GM18858 (cell line): ENCODE results near the gene CD40LG.

ENCODE experiments used
- ATAC-seq: cut with Tn5 transposase; IDR thresholded peaks from one replicate; pipeline ENCODE4 v1.9.1; 2021; ENCODE audit not compliant: unreplicated experiment

Gene CD40LG

GRCh38 chrX:136646602-136647239 lies 1.2 kb upstream of the CD40LG start:
- no peak for ATAC-seq

- no peak for ATAC-seq
Measured at GRCh38 chrX:136650811-136651210, 2.9 kb downstream of the CD40LG start.

GRCh38 chrX:136652822-136653723 lies 5.1 kb downstream of the CD40LG start:
- no peak for ATAC-seq

- ATAC-seq = no peak
Measured at GRCh38 chrX:136656361-136656964, 8.5 kb downstream of the CD40LG start.

- no peak for ATAC-seq
Measured at GRCh38 chrX:136658151-136658550, 10.2 kb downstream of the CD40LG start.

- ATAC-seq = no peak
Measured at GRCh38 chrX:136659174-136659573, 11.2 kb downstream of the CD40LG start.

GRCh38 chrX:136660896-136661295 lies 12.9 kb downstream of the CD40LG start:
- no peak for ATAC-seq

- ATAC-seq = no peak
Measured at GRCh38 chrX:136662104-136662503, 14.1 kb downstream of the CD40LG start.

- no peak for ATAC-seq
Measured at GRCh38 chrX:136662976-136663375, 15.0 kb downstream of the CD40LG start.

- no peak for ATAC-seq
Measured at GRCh38 chrX:136665258-136665900, 17.4 kb downstream of the CD40LG start.

- ATAC-seq = no peak
Measured at GRCh38 chrX:136666088-136666487, 18.1 kb downstream of the CD40LG start.

- ATAC-seq = no peak
Measured at GRCh38 chrX:136667446-136668168, 19.6 kb downstream of the CD40LG start.

GRCh38 chrX:136671006-136671610 lies 23.1 kb downstream of the CD40LG start:
- ATAC-seq = no peak

GRCh38 chrX:136674270-136674985 lies 26.5 kb downstream of the CD40LG start:
- ATAC-seq = no peak

- no peak for ATAC-seq
Measured at GRCh38 chrX:136679531-136679930, 31.6 kb downstream of the CD40LG start.

GRCh38 chrX:136684120-136684519 lies 36.2 kb downstream of the CD40LG start:
- ATAC-seq = no peak

GRCh38 chrX:136687457-136687856 lies 39.5 kb downstream of the CD40LG start:
- ATAC-seq = no peak

- no peak for ATAC-seq
Measured at GRCh38 chrX:136689436-136689835, 41.5 kb downstream of the CD40LG start.

GRCh38 chrX:136691028-136691809 lies 43.3 kb downstream of the CD40LG start:
- no peak for ATAC-seq
